ENCODE results near the gene LPAR2. TPM values are rescaled to one million over a fixed set of nuclear protein-coding genes. Genes with fewer than 3 reads are reported as not detected.

The LPAR2 gene
- total RNA-seq, result 164 and 170 TPM in 2 replicates
- long read RNA-seq, transcript LPAR2-201 (3 exons, 1,791 nt), result major isoform, 43 of 123 reads
- long read RNA-seq, partial matches to known transcripts, result 30 of 123 reads
- long read RNA-seq, other reads (novel, unspliced or antisense), result 46 of 123 reads

DNA sequence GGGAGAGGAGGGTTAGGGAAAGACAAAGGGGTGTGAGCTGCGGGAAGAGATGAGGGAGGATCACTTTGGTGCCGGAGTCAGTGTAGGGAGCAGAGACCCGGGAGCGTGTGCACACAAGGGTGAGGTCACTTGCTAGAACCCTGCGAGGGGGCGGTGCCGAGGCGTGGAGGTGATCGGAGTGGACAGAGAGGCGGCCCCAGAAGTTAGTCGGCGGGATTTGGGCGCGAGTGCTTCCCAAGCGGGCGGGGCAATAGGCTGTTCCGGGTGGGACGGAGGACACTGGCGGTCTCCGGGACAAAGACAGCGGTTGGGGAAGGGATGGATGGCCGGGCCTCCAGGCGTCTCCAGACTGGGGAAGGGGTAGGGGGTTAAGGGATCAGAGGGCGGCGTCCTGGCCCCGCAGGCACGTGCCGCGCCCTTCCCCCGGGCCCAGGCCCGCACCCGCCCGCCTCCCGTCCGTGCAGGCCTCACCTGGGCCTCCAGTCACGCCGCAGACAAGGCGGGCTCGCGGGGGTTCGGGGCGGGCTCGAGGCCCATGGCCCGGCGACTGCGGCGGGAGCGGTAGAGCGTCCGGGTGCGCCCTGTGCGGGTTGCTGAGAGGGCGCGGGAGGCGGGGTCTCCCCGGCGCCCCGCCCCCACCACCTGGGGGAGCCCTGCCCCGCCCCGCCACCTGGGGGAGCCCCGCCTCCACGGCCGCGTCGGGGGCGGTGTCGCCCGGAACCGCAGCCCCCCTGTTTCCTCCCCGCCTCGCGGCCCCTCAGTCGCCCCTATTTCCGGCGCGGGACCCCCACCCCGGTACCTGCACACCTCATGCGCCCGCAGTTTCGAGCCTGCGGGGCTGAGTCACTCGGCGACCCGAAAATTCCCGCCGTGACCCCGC, at the start of gene LPAR2:
Gene LPAR2, minus strand, starts transcription at position 600 of the 880 bp plus-strand sequence. CDS start 945 bp downstream, outside the sequence.
- TF ChIP-seq, protein P1, sequence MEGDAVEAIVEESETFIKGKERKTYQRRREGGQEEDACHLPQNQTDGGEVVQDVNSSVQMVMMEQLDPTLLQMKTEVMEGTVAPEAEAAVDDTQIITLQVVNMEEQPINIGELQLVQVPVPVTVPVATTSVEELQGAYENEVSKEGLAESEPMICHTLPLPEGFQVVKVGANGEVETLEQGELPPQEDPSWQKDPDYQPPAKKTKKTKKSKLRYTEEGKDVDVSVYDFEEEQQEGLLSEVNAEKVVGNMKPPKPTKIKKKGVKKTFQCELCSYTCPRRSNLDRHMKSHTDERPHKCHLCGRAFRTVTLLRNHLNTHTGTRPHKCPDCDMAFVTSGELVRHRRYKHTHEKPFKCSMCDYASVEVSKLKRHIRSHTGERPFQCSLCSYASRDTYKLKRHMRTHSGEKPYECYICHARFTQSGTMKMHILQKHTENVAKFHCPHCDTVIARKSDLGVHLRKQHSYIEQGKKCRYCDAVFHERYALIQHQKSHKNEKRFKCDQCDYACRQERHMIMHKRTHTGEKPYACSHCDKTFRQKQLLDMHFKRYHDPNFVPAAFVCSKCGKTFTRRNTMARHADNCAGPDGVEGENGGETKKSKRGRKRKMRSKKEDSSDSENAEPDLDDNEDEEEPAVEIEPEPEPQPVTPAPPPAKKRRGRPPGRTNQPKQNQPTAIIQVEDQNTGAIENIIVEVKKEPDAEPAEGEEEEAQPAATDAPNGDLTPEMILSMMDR (IDR thresholded peaks at IDR 0.05; ENCODE audit: unreplicated experiment), result peak; percentile 27
- Mint-ChIP-seq H3K27ac (peak within 1 kb of the TSS; percentile 98), H3K4me1 (ENCODE audit: low read depth) (peaks cover 17% of the 10 kb centered on the region), H3K9me3 (ENCODE audit: low read depth) (no peaks in the 10 kb centered on the region), H3K4me3 (ENCODE audit: low read depth) (peak within 1 kb of the TSS; percentile 86), H3K36me3 (ENCODE audit: insufficient read depth) (peaks cover 19% of the 10 kb centered on the region), H3K27me3 (no peaks in the 10 kb centered on the region)
- peak; percentile 71 for DNase-seq (ENCODE audit: low spot score, unreplicated experiment)

GRCh38 chr19:19677579-19677978, 49.6 kb upstream of the LPAR2 start:
- Mint-ChIP-seq H3K27ac (no peak overlapping the region), H3K9me3 (ENCODE audit: low read depth) (peaks cover 38% of the 10 kb centered on the region), H3K36me3 (ENCODE audit: insufficient read depth) (peaks cover 60% of the 10 kb centered on the region), H3K4me1 (ENCODE audit: low read depth) (no peaks in the 10 kb centered on the region), H3K27me3 (no peaks in the 10 kb centered on the region), H3K4me3 (ENCODE audit: low read depth) (no peak overlapping the region)
- DNase-seq (ENCODE audit: low spot score, unreplicated experiment), result no peak
- TF ChIP-seq, protein P1 (IDR thresholded peaks at IDR 0.05; ENCODE audit: unreplicated experiment), result no peak

DNA sequence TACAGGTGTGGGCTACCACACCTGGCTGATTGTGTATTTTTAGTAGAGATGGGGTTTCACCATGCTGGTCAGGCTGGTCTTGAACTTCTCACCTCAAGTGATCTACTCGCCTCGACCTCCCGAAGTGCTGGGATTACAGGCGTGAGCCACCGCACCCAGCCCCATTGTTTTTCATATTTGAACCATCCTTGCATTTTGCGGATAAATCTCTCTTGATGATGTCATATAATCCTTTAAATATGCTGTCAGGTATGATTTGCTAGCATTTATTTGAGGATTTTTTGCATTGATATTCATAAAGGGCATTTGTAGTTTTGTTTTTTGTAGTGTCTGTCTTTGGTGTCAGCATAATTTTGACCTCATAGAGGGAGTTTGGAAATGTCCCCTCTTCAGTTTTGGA, 46.3 kb upstream of the LPAR2 start:
- H3K27me3 Mint-ChIP-seq, result no peaks in the 10 kb centered on the region
- H3K9me3 Mint-ChIP-seq (ENCODE audit: low read depth), result peaks cover 26% of the 10 kb centered on the region
- H3K4me3 Mint-ChIP-seq (ENCODE audit: low read depth), result no peak overlapping the region
- no peak for DNase-seq (ENCODE audit: low spot score, unreplicated experiment)
- TF ChIP-seq, protein P1 (IDR thresholded peaks at IDR 0.05; ENCODE audit: unreplicated experiment), result no peak
- H3K4me1 Mint-ChIP-seq (ENCODE audit: low read depth), result peaks cover 3% of the 10 kb centered on the region
- H3K27ac Mint-ChIP-seq, result no peak overlapping the region
- peaks cover 48% of the 10 kb centered on the region for H3K36me3 Mint-ChIP-seq (ENCODE audit: insufficient read depth)

DNA sequence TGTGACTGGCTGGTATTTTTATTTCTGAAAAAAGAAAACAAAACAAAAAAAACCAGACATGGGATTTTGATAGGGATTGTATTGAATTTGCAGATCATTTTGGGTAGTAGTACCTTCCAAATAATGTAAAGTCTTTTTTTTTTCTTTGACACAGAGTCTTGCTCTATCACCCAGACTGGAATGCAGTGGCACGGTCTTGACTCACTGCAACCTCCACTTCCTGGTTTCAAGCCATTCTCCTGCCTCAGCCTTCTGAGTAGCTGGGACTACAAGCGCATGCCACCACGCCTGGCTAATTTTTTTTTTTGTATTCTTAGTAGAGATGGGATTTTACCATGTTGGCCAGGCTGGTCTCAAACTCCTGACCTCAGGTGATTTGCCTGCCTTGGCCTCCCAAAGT, 44.8 kb upstream of the LPAR2 start:
- H3K4me3 Mint-ChIP-seq (ENCODE audit: low read depth), result no peak overlapping the region
- TF ChIP-seq, protein P1 (IDR thresholded peaks at IDR 0.05; ENCODE audit: unreplicated experiment), result no peak
- H3K9me3 Mint-ChIP-seq (ENCODE audit: low read depth), result peaks cover 15% of the 10 kb centered on the region
- no peaks in the 10 kb centered on the region for H3K27me3 Mint-ChIP-seq
- H3K27ac Mint-ChIP-seq, result no peak overlapping the region
- no peak for DNase-seq (ENCODE audit: low spot score, unreplicated experiment)
- H3K4me1 Mint-ChIP-seq (ENCODE audit: low read depth), result peaks cover 8% of the 10 kb centered on the region
- H3K36me3 Mint-ChIP-seq (ENCODE audit: insufficient read depth), result peaks cover 37% of the 10 kb centered on the region

DNA sequence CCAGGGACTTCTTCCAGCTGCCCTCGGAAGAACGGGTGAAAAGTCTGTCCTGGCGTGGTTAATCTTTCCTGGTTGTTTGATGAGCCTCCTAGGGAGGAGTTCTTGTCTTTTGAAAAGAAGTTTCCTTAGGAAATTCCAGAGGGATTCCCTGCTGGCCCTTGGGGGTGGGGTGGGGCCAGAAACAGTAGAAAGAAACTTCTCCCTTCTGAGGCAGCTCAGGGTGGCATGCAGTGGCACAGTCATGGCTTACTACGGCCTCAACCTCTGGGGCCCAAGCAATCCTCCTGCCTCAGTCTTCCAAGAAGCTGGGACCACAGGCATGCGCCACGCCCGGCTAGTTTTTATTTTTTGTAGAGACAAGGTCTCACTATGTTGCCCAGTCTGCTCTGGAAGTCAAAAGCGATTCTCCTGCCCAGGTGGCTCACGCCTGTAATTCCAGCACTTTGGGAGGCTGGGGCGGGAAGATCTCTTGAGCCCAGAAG, 42.1 kb upstream of the LPAR2 start:
- TF ChIP-seq, protein P1 (IDR thresholded peaks at IDR 0.05; ENCODE audit: unreplicated experiment), result no peak
- Mint-ChIP-seq H3K27ac (peak overlapping the region; percentile 49), H3K4me1 (ENCODE audit: low read depth) (peaks cover 8% of the 10 kb centered on the region), H3K9me3 (ENCODE audit: low read depth) (no peaks in the 10 kb centered on the region), H3K36me3 (ENCODE audit: insufficient read depth) (peaks cover 16% of the 10 kb centered on the region), H3K27me3 (no peaks in the 10 kb centered on the region), H3K4me3 (ENCODE audit: low read depth) (peak overlapping the region; percentile 88)
- no peak for DNase-seq (ENCODE audit: low spot score, unreplicated experiment)
